ENCODE results near the gene FADS3. TPM values are rescaled to one million over a fixed set of nuclear protein-coding genes. Genes with fewer than 3 reads are reported as not detected.
A peak's percentile ranks its signal among the peaks of the same experiment; 100 is the strongest.

FADS3 gene
- total and polyA plus RNA-seq, 2 of the 4 experiments (the other 2 are of a cell fraction) = 54.5 to 110 TPM

GRCh38 chr11:61840371-61840770 is 51.0 kb downstream of the FADS3 start:
- Histone ChIP-seq H2AK9ac (replicated peaks; ENCODE audit: low read depth, low read length, poor library complexity) (no peak overlapping the region), H4K20me1 (ENCODE audit: insufficient read depth, low read length) (peaks cover 15% of the 10 kb centered on the region; the same call in 1 of the 2 replicates), H3K4me3 (ENCODE audit: insufficient read depth, low read depth, low read length) (no peak overlapping the region), H3K9me1 (ENCODE audit: insufficient read depth, low read length) (peaks cover 10% of the 10 kb centered on the region; the same call in 1 of the 2 replicates), H3K27ac (ENCODE audit: insufficient read depth, low read length) (no peak overlapping the region), H2BK5ac (ENCODE audit: low read depth, low read length, poor library complexity, severe bottlenecking) (no peak overlapping the region), H2AK5ac (ENCODE audit: low read depth, low read length) (no peak overlapping the region), H2BK120ac (ENCODE audit: low read depth, low read length) (no peak overlapping the region), H2BK20ac (ENCODE audit: low read depth, low read length) (no peak overlapping the region), H4K91ac (ENCODE audit: insufficient read depth, low read depth, low read length) (no peak overlapping the region), H3K4ac (ENCODE audit: low read depth, low read length) (no peak overlapping the region), H3K4me1 (ENCODE audit: control insufficient read depth, insufficient read depth, low read length) (no peaks in the 10 kb centered on the region), H4K8ac (ENCODE audit: low read depth in 2 of 2, low read length in 2 of 2) (no peak overlapping the region), H2AFZ (replicated peaks; ENCODE audit: low read length, poor library complexity) (peak overlapping the region; percentile 49), H4K5ac (ENCODE audit: low read depth, low read length) (no peak overlapping the region), H2BK15ac (ENCODE audit: low read depth, low read length) (no peak overlapping the region), H3K79me1 (ENCODE audit: low read depth in 1 of 2, low read length in 2 of 2) (peaks cover 0 to 27% of the 10 kb centered on the region in 2 experiments; a peak in 2 of 4 replicates), H3K23ac (ENCODE audit: low read depth, low read length) (no peak overlapping the region), H3K14ac (replicated peaks; ENCODE audit: low read depth, low read length) (no peak overlapping the region), H3K18ac (ENCODE audit: low read depth, low read length) (no peak overlapping the region), H3K56ac (ENCODE audit: extremely low read depth, insufficient read depth, low read length) (no peak overlapping the region), H3K36me3 (ENCODE audit: control insufficient read depth, insufficient read depth, low read length) (peaks cover 48% of the 10 kb centered on the region), H3K9me3 (ENCODE audit: control insufficient read depth, insufficient read depth, low read length) (no peaks in the 10 kb centered on the region), H3K4me2 (ENCODE audit: low read depth, low read length) (no peak overlapping the region), H3K27me3 (ENCODE audit: control insufficient read depth, insufficient read depth, low read length) (no peaks in the 10 kb centered on the region), H3K9ac (ENCODE audit: low read depth, low read length) (no peak overlapping the region)
- DNase-seq (no peak), ATAC-seq (ENCODE audit: low read depth) (no peak)
- BruUV-seq (replicated peaks) = no TSS peak
- ChIA-PET CTCF (no interaction called here), POLR2A (ENCODE audit: unreplicated experiment) (no interaction called here)
- TF ChIP-seq ELK1 (IDR thresholded peaks at IDR 0.05; ENCODE audit: borderline replicate concordance, low read depth, low read length) (no peak), RAD21 (IDR thresholded peaks at IDR 0.05; ENCODE audit: low read length) (no peak), CEBPB (IDR thresholded peaks at IDR 0.05; ENCODE audit: low read depth, low read length) (no peak), RFX5 (IDR thresholded peaks at IDR 0.05; ENCODE audit: low read depth, low read length) (no peak), BHLHE40 (IDR thresholded peaks at IDR 0.05; ENCODE audit: low read depth, low read length) (no peak), SMC3 (IDR thresholded peaks at IDR 0.05; ENCODE audit: low read depth, low read length) (no peak), RCOR1 (IDR thresholded peaks at IDR 0.05; ENCODE audit: insufficient replicate concordance, low read length) (no peak), MXI1 (IDR thresholded peaks at IDR 0.05; ENCODE audit: borderline replicate concordance, low read depth, low read length) (no peak), CTCF (conservative IDR thresholded peaks at IDR 0.05; ENCODE audit: low read depth, low read length) (no peak), MAZ (IDR thresholded peaks at IDR 0.05; ENCODE audit: borderline replicate concordance, low read depth, low read length) (no peak), POLR2A (IDR thresholded peaks at IDR 0.05; ENCODE audit: low read depth, low read length) (no peak), USF2 (IDR thresholded peaks at IDR 0.05; ENCODE audit: low read depth, low read length) (no peak), NFE2L2 (IDR thresholded peaks at IDR 0.05; ENCODE audit: low read depth, low read length) (no peak), MAFK (IDR thresholded peaks at IDR 0.05; ENCODE audit: low read depth, low read length) (no peak)
- intact Hi-C loops (cut with micrococcal nuclease) = no loop called here
- WGBS, 2 experiments (ENCODE audit: extremely low coverage in 2 of 2, insufficient read length in 1 of 2) = 84% methylated on average over 5 of the region's 7 CpGs; no CpG with 5 or more reads in 1 of the 2 experiments
- in situ Hi-C loops (cut with MboI; ENCODE audit: low sequenced_read_pairs) = no loop called here
- dilution Hi-C loops (cut with HindIII; ENCODE audit: low sequenced_read_pairs, unreplicated experiment) = no loop called here
